ENCODE measurements around the gene PTH1R.

Gene PTH1R

GRCh38 chr3:46952813-46953212, 75.3 kb downstream of the PTH1R start:
- DNase-seq = no peak

Measured in activated CD4-positive, alpha-beta T cell treated with anti-CD3 and anti-CD28 coated beads, Interleukin-2, Interleukin-6, amounts not matched to agents 100 ng/mL and 50 ng/mL, durations not matched to agents 16 hours and 8 hours (primary cell).